ENCODE measurements around the gene VASP. TPM values are rescaled to one million over a fixed set of nuclear protein-coding genes. Genes with fewer than 3 reads are reported as not detected.
A peak's percentile ranks its signal among the peaks of the same experiment; 100 is the strongest.

VASP gene
- total and polyA plus RNA-seq, 9 of the 15 experiments (the other 6 are each of a cell fraction or from before 2014, with no cell fraction given): 16.7 to 261 (median 112) TPM

- TF ChIP-seq AFF1 (IDR thresholded peaks at IDR 0.05; ENCODE audit: low read depth in 1 of 2, partially characterized antibody in 2 of 2): peak; percentile 65 to 76
- TF ChIP-seq ZNF77 (CRISPR knock-in tag; IDR thresholded peaks at IDR 0.05): no peak
- no peak for TF ChIP-seq STAT5B (CRISPR knock-in tag; IDR thresholded peaks at IDR 0.05)
- no peak for TF ChIP-seq CEBPG (CRISPR knock-in tag; IDR thresholded peaks at IDR 0.05)
- TF ChIP-seq CEBPG (tag; conservative IDR thresholded peaks at IDR 0.05 in 1 of 2, IDR thresholded peaks at IDR 0.05 in 1 of 2): no peak
- no peak for TF ChIP-seq ZNF174 (CRISPR knock-in tag; IDR thresholded peaks at IDR 0.05)
- 0 out of 2 replicates have a peak, but pooled peaks have one; percentile 5 for TF ChIP-seq ZBTB33 (CRISPR knock-in tag; IDR thresholded peaks at IDR 0.05)
- TF ChIP-seq ATF1 (CRISPR knock-in tag; IDR thresholded peaks at IDR 0.05): no peak
- no peak for TF ChIP-seq ATF1 (tag; IDR thresholded peaks at IDR 0.05)
- TF ChIP-seq GTF2B (IDR thresholded peaks at IDR 0.05; ENCODE audit: extremely low read depth, insufficient read length): no peak
- TF ChIP-seq RNF219 (CRISPR knock-in tag; IDR thresholded peaks at IDR 0.05): no peak
- TF ChIP-seq HDAC6 (IDR thresholded peaks at IDR 0.05; ENCODE audit: low read depth, low read length): no peak
- TF ChIP-seq ZBTB34 (CRISPR knock-in tag; IDR thresholded peaks at IDR 0.05): no peak
- no peak for TF ChIP-seq TEAD1 (CRISPR knock-in tag; IDR thresholded peaks at IDR 0.05)
- 0 out of 2 replicates have a peak, but pooled peaks have one; percentile 24 for TF ChIP-seq PREB (CRISPR knock-in tag; IDR thresholded peaks at IDR 0.05)
These were observed at the start of gene VASP (continued) for GRCh38 chr19:45506989-45507871.

Measured in K562 (cell line).